HG02870 (cell line): ENCODE results near the gene PKD1.

ENCODE experiments used
- ATAC-seq: cut with Tn5 transposase; IDR thresholded peaks from one replicate; pipeline ENCODE4 v1.9.1; 2021; ENCODE audit warnings: mild to moderate bottlenecking, moderate library complexity; ENCODE audit not compliant: unreplicated experiment

Gene PKD1

DNA sequence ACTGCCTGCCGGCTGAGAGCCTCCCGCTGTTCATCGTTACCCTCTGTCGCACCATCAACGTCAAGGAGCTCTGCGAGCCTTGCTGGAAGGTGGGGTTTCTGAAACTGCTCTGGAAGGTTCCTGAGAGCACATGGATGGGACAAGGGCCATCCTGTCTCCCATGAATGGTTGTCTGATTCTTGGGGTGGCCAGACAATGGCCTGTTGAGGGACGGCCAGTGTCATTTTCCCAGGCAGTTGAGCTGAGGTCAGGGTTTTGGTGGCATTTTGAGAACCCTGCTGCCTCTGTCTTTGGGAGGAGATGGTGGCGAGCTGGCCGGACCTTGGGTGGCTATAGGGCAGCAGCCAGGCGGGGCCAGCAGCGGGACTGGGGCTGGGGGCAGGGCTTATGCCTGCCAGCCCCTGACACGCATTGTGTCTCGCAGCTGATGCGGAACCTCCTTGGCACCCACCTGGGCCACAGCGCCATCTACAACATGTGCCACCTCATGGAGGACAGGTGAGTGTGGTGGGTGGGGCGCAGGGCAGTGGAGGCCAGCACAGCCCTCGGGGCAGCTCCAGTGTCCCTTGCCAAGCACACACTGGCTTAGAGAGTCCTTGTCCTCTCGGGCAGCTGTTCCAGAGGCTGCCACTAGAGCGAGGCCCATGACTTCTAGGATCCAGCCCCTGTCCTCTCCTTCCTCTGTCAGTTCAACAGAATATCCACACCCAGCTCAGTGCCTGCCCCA is 78.9 kb downstream of the PKD1 start:
- no peak for ATAC-seq

GRCh38 chr16:2056077-2056476 is 79.6 kb downstream of the PKD1 start:
- ATAC-seq = no peak

- no peak for ATAC-seq
Observed at GRCh38 chr16:2054543-2055245, 81.0 kb downstream of the PKD1 start.

DNA sequence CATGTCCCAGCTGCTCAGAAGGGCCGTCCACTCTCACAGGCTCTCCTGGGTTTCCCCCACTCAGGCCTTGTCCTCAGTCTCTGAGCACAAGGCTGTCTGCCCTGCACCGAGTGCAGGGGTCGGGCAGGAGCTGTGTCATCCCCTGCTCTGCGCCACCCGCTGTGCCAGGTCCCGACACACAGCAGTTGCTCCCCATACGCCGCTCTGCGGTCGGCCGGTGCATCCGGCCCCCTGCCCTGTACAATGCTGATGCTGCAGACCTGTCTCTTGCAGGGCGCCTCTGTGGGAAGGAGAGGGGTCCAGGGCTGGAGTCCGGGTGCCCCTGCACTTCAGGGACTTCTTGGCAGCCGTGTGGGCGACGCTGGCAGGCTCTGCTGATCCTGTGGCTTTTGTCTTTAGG is 81.8 kb downstream of the PKD1 start:
- no peak for ATAC-seq

- ATAC-seq = no peak
Observed at GRCh38 chr16:2053211-2053610, 82.5 kb downstream of the PKD1 start.

DNA sequence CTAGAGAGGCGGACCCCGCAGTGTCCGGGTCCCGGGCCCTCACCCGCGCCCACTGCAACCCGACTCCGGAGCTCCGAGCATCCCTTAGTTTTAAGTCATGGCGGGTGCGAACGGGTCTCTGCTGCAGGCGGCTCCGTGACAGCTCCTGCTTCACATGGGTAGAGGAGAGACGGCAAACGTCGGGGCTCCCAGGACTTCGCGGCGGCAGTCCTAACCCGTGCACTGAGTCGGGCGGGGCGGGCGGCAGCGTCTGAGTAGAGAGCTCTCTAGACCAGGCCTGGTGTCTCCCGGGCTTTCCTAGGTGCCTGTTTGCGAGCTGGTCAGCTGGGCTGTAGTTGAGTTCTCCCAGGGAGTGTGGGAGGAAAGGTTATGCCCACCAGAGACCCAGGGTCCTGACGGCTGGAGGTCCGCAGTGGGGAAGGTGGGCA is 87.6 kb downstream of the PKD1 start:
- ATAC-seq = no peak

DNA sequence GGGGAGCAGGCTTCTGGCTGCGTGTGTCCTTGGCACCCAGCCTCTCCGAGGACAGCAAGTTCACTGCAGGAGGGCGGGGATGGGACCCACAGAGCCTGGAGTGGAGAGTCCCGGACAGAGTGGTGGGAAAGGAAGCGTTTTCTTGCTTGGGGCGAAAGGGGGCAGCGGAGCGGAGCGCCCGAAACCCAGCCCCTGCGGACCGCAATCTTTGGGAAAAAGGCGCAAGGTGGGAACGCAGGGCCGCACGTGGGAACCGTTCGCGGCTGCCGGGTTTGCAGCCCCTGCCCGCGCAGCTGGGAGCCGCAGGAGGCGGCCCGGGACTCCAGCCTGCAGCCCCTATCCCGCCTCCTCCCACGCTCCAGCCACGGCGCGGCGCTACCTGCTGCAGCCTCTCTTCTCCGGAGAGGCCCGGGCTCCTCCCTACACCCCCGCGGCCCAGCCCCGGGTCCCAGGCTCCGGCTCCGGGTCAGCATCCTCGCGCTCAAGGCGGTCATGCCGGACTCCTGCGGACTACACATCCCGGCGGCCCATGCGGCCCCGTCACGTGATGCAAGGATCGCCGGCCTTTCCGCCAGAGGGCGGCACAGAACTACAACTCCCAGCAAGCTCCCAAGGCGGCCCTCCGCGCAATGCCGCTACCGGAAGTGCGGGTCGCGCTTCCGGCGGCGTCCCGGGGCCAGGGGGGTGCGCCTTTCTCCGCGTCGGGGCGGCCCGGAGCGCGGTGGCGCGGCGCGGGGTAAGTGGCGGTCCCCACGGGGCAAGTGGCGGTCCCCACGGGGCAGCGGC is 88.2 kb downstream of the PKD1 start, which contains the start of the genes NTHL1 and TSC2:
Gene NTHL1, minus strand, starts transcription at position 505 of the 786 bp plus-strand sequence. Its CDS starts 11 bp downstream, at position 494.
Gene TSC2, plus strand, starts transcription at position 656 of the 786 bp plus-strand sequence. CDS start 631 bp downstream, outside the sequence.
- peak; percentile 93 for ATAC-seq

- ATAC-seq = no peak
Observed at GRCh38 chr16:2046893-2047329, 88.8 kb downstream of the PKD1 start.

- ATAC-seq = no peak
Observed at GRCh38 chr16:2045965-2046892, 89.5 kb downstream of the PKD1 start.

- ATAC-seq = no peak
Observed at GRCh38 chr16:2044541-2044940, 91.2 kb downstream of the PKD1 start.

GRCh38 chr16:2043667-2044451 is 91.8 kb downstream of the PKD1 start:
- no peak for ATAC-seq

DNA sequence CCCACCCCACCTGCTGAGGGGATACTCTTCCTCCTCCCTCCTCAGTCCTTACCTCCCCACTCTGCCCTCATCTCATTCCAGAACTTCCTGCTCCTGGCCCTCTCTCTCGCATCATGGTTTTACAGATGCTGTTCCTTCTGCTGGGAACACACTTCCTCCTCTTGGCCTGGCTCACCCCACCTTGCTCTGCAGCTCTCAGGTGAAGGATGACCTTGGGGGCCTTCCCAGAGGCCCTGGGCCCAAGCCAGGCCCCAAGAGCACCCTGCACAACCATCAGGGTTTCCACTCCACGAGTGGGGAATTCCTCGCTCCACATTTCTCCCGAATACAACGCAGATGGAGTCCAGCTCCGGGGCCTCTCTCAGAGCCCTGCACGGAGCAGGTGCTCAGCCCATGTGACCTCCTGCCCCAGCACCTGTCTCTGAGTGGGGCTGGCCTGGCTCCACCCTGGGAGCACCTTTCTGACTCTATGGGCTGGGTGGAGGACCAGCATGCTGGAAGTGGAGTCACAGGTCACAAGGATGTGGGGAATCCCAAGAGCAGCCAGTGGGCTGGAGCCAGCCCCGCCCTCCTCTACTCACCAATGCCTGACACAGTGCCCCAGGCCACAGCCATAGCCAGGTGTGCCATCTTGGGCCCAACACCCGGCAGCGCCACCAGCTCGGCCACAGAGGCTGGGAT is 92.6 kb downstream of the PKD1 start:
- no peak for ATAC-seq

DNA sequence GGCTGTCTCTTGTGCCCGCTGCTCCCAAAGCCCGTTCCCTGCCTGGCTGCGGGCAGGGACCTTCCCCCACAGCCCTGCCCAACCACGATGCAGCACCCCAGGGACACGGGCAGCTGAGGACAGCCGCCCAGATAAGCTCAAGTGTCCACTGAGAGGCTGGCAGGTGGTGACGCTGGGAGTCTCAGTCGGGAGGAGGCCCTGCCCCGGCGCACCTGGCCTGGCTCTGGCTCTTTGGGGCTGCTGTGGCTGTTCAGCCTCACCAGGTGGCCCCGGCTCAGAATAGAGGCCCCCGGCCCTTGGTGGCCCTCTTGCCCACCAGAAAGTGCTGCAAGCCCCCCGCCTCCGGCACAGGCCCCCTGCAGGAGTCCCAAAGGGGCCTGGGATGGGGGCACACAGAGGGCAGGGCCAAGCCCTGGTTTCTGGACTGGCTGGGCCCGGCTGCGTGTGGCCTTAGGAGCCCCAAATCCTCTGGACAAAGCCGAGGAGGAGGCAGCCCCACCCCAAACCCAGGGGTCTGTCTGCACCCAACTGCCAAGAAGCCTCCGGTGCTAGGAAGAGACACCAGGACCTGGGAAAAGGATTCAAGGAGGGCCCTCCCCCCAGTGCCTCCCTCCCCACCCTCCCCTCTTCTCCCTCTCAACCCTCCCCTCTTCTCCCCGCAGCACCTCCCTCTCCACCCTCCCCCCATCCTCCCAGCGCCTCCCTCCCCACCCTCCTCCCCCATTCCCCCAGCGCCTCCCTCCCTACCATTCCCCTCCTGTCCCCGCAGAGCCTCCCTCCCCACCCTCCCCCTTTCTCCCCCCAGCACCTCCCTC is 93.3 kb downstream of the PKD1 start:
- no peak for ATAC-seq

GRCh38 chr16:2040787-2041522 is 94.7 kb downstream of the PKD1 start:
- ATAC-seq = no peak

DNA sequence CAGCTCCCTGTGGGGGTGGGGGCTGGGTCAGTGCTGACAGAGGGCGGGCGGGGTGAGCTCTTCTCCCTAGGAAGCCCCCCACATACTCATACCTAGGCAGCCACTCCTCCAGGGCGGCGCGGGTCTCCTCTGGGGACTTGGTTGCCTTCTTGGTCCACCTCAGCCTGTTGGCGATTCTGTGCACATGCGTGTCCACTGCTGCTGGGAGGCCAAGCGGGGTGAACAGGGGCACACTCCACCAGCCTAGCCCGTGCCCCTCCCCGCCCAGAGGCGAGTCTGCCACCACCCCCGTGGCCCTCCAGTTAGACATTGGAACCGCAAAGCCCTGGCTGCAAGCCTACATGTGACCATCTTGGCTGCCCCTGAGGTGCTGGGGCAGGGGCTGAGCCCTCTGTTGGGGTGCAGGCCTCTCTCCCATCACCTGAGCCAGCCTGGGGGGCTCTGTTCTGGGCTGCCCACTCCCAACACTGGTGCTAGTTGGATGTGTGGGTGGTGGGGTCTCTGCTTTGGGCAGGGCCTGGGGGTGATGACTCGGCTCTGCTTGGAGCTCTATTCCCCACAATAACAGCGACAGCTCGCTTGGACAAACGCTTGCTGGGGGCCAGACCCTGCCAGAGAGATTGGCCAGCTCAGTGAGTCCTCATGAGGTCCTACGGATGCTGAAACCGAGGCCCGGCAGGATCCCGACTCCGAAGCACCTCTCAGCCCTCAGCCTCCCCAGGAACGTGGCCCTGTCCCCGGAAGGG is 95.5 kb downstream of the PKD1 start:
- ATAC-seq = no peak

DNA sequence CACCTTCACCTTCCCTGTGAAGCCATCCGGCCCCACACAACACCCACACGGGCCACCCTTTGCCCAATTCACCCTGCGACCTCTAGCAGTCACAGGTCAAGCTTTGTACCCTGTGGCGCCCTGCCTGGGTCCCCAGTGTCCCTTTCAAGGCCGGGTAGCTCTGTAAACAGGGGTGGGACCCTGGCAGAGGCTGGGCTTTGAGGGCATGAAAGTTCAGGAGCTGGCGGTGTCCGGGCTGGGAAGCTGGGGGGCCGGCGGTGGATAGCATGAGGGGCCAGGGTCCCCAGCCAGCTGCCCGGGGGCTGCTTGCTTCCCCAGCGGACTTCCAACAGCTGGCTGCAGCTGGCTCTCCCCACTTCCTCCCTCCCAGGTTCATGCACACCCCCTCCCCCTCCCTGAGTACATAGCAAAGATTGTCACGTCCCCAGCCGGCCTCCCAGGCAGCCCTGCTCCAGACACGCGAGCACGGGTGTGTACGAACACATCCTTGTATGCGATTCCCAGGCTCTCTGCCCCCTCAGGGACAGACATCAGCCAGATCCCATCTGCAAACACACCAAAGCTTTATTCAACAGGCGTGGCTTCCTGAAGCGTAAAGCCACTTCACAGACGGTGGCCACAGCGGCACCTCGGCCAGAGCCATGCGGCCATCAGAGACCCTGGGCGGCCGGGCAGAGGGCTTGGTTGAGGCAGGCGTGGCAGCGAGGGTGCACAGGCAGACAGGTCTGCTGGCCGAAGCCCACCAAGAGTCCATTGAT is 96.2 kb downstream of the PKD1 start:
- no peak for ATAC-seq
